Neuronal stem cell (in vitro differentiated cells): ENCODE measurements around the gene CANX.

ENCODE experiments used
- DNase-seq: peaks from one replicate; pipeline ENCODE4 v3.0.0-alpha.2; 2013; ENCODE audit warnings: low spot score
- H2AFZ ChIP-seq: one replicate; pipeline ENCODE4 v1.6.1; 2013; ENCODE audit warnings: mild to moderate bottlenecking, low read length, inconsistent platforms
- H2AK5ac ChIP-seq: 2 replicates; pipeline ENCODE4 v1.6.1; 2013; ENCODE audit warnings: low read depth, mild to moderate bottlenecking, inconsistent platforms, low read length, moderate library complexity, mixed read lengths
- H2BK120ac ChIP-seq: 2 replicates; pipeline ENCODE4 v1.6.1; 2013; ENCODE audit warnings: low read depth, mild to moderate bottlenecking, inconsistent platforms, low read length, moderate library complexity, mixed read lengths
- H2BK12ac ChIP-seq: one replicate; pipeline ENCODE4 v1.6.1; 2013; ENCODE audit warnings: low read length, inconsistent platforms
- H2BK15ac ChIP-seq: 2 replicates; pipeline ENCODE4 v1.6.1; 2013; ENCODE audit warnings: mild to moderate bottlenecking, low read length, inconsistent platforms, mixed read lengths
- H2BK5ac ChIP-seq: one replicate; pipeline ENCODE4 v1.6.1; 2013; ENCODE audit warnings: inconsistent platforms, mild to moderate bottlenecking, low read length, moderate library complexity
- H3K14ac ChIP-seq: one replicate; pipeline ENCODE4 v1.6.1; 2013; ENCODE audit warnings: low read length, inconsistent platforms
- H3K18ac ChIP-seq: 2 replicates; pipeline ENCODE4 v1.6.1; 2013; ENCODE audit warnings: low read length, inconsistent platforms
- H3K23ac ChIP-seq: 2 replicates; pipeline ENCODE4 v1.6.1; 2013; ENCODE audit warnings: low read depth, mild to moderate bottlenecking, mixed read lengths, low read length, inconsistent platforms; ENCODE audit not compliant: poor library complexity
- H3K27ac ChIP-seq: replicated peaks from 3 replicates; pipeline ENCODE4 v1.5.1; 2013; ENCODE audit warnings: low read length, inconsistent platforms
- H3K27me3 ChIP-seq, 3 experiments: 2 replicates each; pipeline ENCODE4 v1.6.1; 2013; ENCODE audit warnings: low read length in 3 of 3, mild to moderate bottlenecking in 2 of 3, inconsistent platforms in 1 of 3, low read depth in 1 of 3, mixed read lengths in 1 of 3, moderate library complexity in 1 of 3; ENCODE audit not compliant: control insufficient read depth in 3 of 3, insufficient read depth in 3 of 3
- H3K36me3 ChIP-seq, 2 donors: replicated peaks in 1 of 2; 2 replicates each; pipeline ENCODE4 v1.6.1; 2013; ENCODE audit warnings: low read length in 2 of 2; ENCODE audit not compliant: control insufficient read depth in 2 of 2, insufficient read depth in 2 of 2
- H3K4ac ChIP-seq: 2 replicates; pipeline ENCODE4 v1.6.1; 2013; ENCODE audit warnings: inconsistent platforms, mild to moderate bottlenecking, low read length, moderate library complexity
- H3K4me1 ChIP-seq, 2 donors: 1 replicate in 1 of 2; 2 replicates in 1 of 2; pipeline ENCODE4 v1.6.1; 2013; ENCODE audit warnings: low read length in 2 of 2, low read depth in 1 of 2; ENCODE audit not compliant: control insufficient read depth in 2 of 2, insufficient read depth in 1 of 2
- H3K4me2 ChIP-seq: one replicate; pipeline ENCODE4 v1.6.1; 2013; ENCODE audit warnings: mild to moderate bottlenecking, low read length, inconsistent platforms; ENCODE audit not compliant: insufficient read depth, poor library complexity, severe bottlenecking
- H3K4me3 ChIP-seq, 2 donors: 2 replicates each; pipeline ENCODE4 v1.5.1; 2013; ENCODE audit warnings: low read length in 2 of 2, mild to moderate bottlenecking in 2 of 2, inconsistent platforms in 1 of 2, moderate library complexity in 1 of 2
- H3K79me1 ChIP-seq: one replicate; pipeline ENCODE4 v1.6.1; 2013; ENCODE audit warnings: low read depth, mild to moderate bottlenecking, inconsistent platforms, low read length, moderate library complexity
- H3K9ac ChIP-seq: one replicate; pipeline ENCODE4 v1.6.1; 2013; ENCODE audit warnings: mild to moderate bottlenecking, low read depth, low read length, inconsistent platforms; ENCODE audit not compliant: poor library complexity
- H3K9me3 ChIP-seq, 2 donors: replicated peaks in 1 of 2; 2 replicates each; pipeline versions ENCODE3 to v1.6.1; 2013; ENCODE audit warnings: low read length in 2 of 2, mild to moderate bottlenecking in 2 of 2, inconsistent platforms in 1 of 2, low read depth in 1 of 2, mixed read lengths in 1 of 2, moderate library complexity in 1 of 2; ENCODE audit not compliant: control insufficient read depth in 2 of 2, insufficient read depth in 1 of 2
- H4K8ac ChIP-seq: one replicate; pipeline ENCODE4 v1.6.1; 2013; ENCODE audit warnings: low read depth, mild to moderate bottlenecking, inconsistent platforms, low read length, moderate library complexity
- H4K91ac ChIP-seq: one replicate; pipeline ENCODE4 v1.6.1; 2013; ENCODE audit warnings: low read length, low read depth, mild to moderate bottlenecking, inconsistent platforms; ENCODE audit not compliant: poor library complexity
- WGBS, 2 donors: extraction: QIAGEN DNeasy Blood & Tissue Kit; methylation state at CpG; one replicate each; pipeline ENCODE4 v1.1.7; 2013; ENCODE audit warnings: missing lambda C conversion rate in 2 of 2, mixed read lengths in 1 of 2; ENCODE audit not compliant: insufficient read length in 2 of 2, insufficient replicate concordance in 1 of 2; ENCODE audit errors: extremely low coverage in 2 of 2; 5-methylcytosine and 5-hydroxymethylcytosine counted together

Gene CANX

DNA sequence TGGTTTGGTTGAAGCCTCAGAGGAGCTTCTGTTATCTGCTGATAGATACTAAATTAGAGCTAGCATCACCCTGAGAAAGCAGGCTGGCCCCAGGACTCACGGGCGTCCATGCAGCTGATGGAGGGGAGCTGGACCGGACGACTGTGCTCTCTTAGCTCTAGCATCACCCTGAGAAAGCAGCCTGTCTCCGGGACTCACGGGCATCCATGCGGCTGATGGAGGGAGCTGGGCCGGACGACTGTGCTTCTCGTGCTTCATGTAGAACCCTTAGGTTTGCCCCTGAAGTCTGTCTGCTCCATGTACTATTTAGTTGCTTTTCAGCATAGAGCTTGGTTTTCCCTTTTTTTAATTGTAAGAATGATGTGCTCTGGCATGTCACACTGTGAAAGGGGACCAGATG lies 78.7 kb downstream of the CANX start:
- no CpG with 5 or more reads among the region's 10 CpGs for WGBS, 2 donors

DNA sequence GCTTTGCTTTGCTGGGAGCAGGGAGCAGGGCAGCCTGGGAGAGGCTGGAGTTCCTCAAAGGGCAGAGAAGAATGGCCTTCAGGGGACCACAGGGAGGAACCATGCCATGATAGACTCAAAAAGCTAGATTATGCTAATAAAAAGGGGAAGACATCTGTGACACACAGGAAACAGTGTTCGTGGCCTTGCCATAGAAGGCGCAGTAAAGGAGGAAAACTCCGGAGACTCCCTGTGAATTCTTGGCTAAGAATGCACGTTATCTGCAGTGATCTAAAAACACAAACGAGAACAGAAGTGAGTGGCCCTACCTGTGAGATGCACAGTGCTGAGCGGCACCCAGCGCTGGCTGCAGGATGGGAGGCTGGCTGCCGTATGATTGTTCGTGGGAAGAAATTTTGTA lies 79.1 kb downstream of the CANX start:
- Histone ChIP-seq H3K9me3 (peaks cover 0 to under 1% of the 10 kb centered on the region in 2 donors), H2BK12ac (no peak overlapping the region), H3K4ac (no peak overlapping the region), H3K36me3 (peaks cover 35 to 90% of the 10 kb centered on the region in 2 donors), H4K91ac (no peak overlapping the region), H4K8ac (no peak overlapping the region), H2BK5ac (no peak overlapping the region), H2AFZ (no peak overlapping the region), H2BK15ac (no peak overlapping the region), H3K4me3 (no peak overlapping the region), H3K14ac (no peak overlapping the region), H2BK120ac (no peak overlapping the region), H3K18ac (no peak overlapping the region), H3K27me3 (no peaks in the 10 kb centered on the region), H3K27ac (no peak overlapping the region), H3K9ac (no peak overlapping the region), H3K4me2 (no peak overlapping the region), H2AK5ac (no peak overlapping the region), H3K23ac (peak overlapping the region; percentile 38), H3K79me1 (no peaks in the 10 kb centered on the region), H3K4me1 (no peaks in the 10 kb centered on the region)
- DNase-seq, result no peak
- no CpG with 5 or more reads among the region's 9 CpGs for WGBS, 2 donors

More for the DNA sequence above, 78.7 kb downstream of the CANX start:
- H3K9me3 ChIP-seq, result no peaks in the 10 kb centered on the region
- no peak overlapping the region for H2BK12ac ChIP-seq
- no peak overlapping the region for H3K4me2 ChIP-seq
- H3K9ac ChIP-seq, result no peak overlapping the region
- no peak overlapping the region for H4K91ac ChIP-seq
- no peaks in the 10 kb centered on the region for H3K27me3 ChIP-seq
- no peak overlapping the region for H2BK5ac ChIP-seq
- no peak overlapping the region for H2BK120ac ChIP-seq
- DNase-seq, result no peak
- H4K8ac ChIP-seq, result no peak overlapping the region
- no peaks in the 10 kb centered on the region for H3K4me1 ChIP-seq
- no peak overlapping the region for H3K18ac ChIP-seq
- no peak overlapping the region for H2AK5ac ChIP-seq
- no peak overlapping the region for H3K27ac ChIP-seq
- no peak overlapping the region for H2AFZ ChIP-seq
- no peak overlapping the region for H3K4ac ChIP-seq
- H3K4me3 ChIP-seq, result no peak overlapping the region
- H3K36me3 ChIP-seq, result peaks cover 37 to 93% of the 10 kb centered on the region in 2 donors
- H3K79me1 ChIP-seq, result no peaks in the 10 kb centered on the region
- H2BK15ac ChIP-seq, result no peak overlapping the region
- no peak overlapping the region for H3K23ac ChIP-seq
- no peak overlapping the region for H3K14ac ChIP-seq

- no peak overlapping the region for H3K18ac ChIP-seq
- H3K4me2 ChIP-seq, result no peak overlapping the region
- H4K8ac ChIP-seq, result no peak overlapping the region
- no peak overlapping the region for H3K14ac ChIP-seq
- H3K4me3 ChIP-seq, result peak overlapping the region in 1 of 2 donors; percentile 52
- no peak for DNase-seq
- H3K4me1 ChIP-seq, result no peaks in the 10 kb centered on the region
- H4K91ac ChIP-seq, result no peak overlapping the region
- no peaks in the 10 kb centered on the region for H3K79me1 ChIP-seq
- no peak overlapping the region for H2AFZ ChIP-seq
- H3K9me3 ChIP-seq, result peaks cover 0 to 1% of the 10 kb centered on the region in 2 donors
- H3K36me3 ChIP-seq, result peaks cover 31 to 83% of the 10 kb centered on the region in 2 donors
- H3K27me3 ChIP-seq, result no peaks in the 10 kb centered on the region
- WGBS, 2 donors, result no CpG with 5 or more reads among the region's 5 CpGs
- no peak overlapping the region for H2BK5ac ChIP-seq
- H3K4ac ChIP-seq, result no peak overlapping the region
- H3K23ac ChIP-seq, result no peak overlapping the region
- no peak overlapping the region for H2BK12ac ChIP-seq
- H3K9ac ChIP-seq, result no peak overlapping the region
- H3K27ac ChIP-seq, result no peak overlapping the region
- no peak overlapping the region for H2BK120ac ChIP-seq
- H2BK15ac ChIP-seq, result no peak overlapping the region
- no peak overlapping the region for H2AK5ac ChIP-seq
Observed at GRCh38 chr5:179778591-179778990, 79.8 kb downstream of the CANX start.

- Histone ChIP-seq H3K9ac (no peak overlapping the region), H2BK120ac (no peak overlapping the region), H3K9me3 (peaks cover 0 to 1% of the 10 kb centered on the region in 2 donors), H3K27ac (no peak overlapping the region), H3K27me3 (no peaks in the 10 kb centered on the region), H2AK5ac (no peak overlapping the region), H4K8ac (no peak overlapping the region), H3K4me3 (peak overlapping the region in 1 of 2 donors; percentile 18), H2BK12ac (no peak overlapping the region), H3K4ac (no peak overlapping the region), H2BK5ac (no peak overlapping the region), H2AFZ (no peak overlapping the region), H3K14ac (no peak overlapping the region), H2BK15ac (no peak overlapping the region), H3K4me1 (no peaks in the 10 kb centered on the region), H4K91ac (no peak overlapping the region), H3K36me3 (peaks cover 24 to 70% of the 10 kb centered on the region in 2 donors), H3K18ac (no peak overlapping the region), H3K79me1 (no peaks in the 10 kb centered on the region), H3K23ac (no peak overlapping the region), H3K4me2 (no peak overlapping the region)
- DNase-seq, result no peak
- WGBS, 2 donors, result no CpG with 5 or more reads among the region's 4 CpGs
Observed at GRCh38 chr5:179779826-179780225, 81.1 kb downstream of the CANX start.
